ENCODE data around the gene FGA. TPM values are rescaled to one million over a fixed set of nuclear protein-coding genes. Genes with fewer than 3 reads are reported as not detected.

The FGA gene
- total and polyA plus RNA-seq, 2 of the 8 experiments (the other 6 are each of a cell fraction or from before 2014, with no cell fraction given) = not detected

- no peak for DNase-seq (ENCODE audit: low read depth in 1 of 2, low spot score in 2 of 2)
- Histone ChIP-seq H3K27ac (ENCODE audit: low read depth, low read length) (no peak overlapping the region), H3K79me2 (ENCODE audit: control insufficient read depth in 1 of 2, insufficient read depth in 2 of 2, low read length in 2 of 2) (no peaks in the 10 kb centered on the region), H3K14ac (ENCODE audit: insufficient read length) (no peak overlapping the region), H2BK15ac (ENCODE audit: low read length) (no peak overlapping the region), H2BK12ac (ENCODE audit: low read depth, low read length) (no peak overlapping the region), H3K9me3 (ENCODE audit: insufficient read depth in 2 of 2, low read depth in 1 of 2, low read length in 1 of 2) (no peaks in the 10 kb centered on the region), H2BK20ac (ENCODE audit: low read length) (no peak overlapping the region), H3K4ac (replicated peaks; ENCODE audit: insufficient read length, low read depth, low read length) (no peak overlapping the region), H2BK5ac (ENCODE audit: low read depth, low read length) (no peak overlapping the region), H3K56ac (replicated peaks; ENCODE audit: insufficient read length, low read depth, low read length) (no peak overlapping the region), H3K4me2 (ENCODE audit: insufficient read depth in 1 of 2, low read depth in 2 of 2, low read length in 2 of 2) (no peak overlapping the region), H4K5ac (ENCODE audit: insufficient read length, low read depth, low read length) (no peak overlapping the region), H2AFZ (ENCODE audit: low read length) (no peak overlapping the region), H3K18ac (ENCODE audit: extremely low read depth, low read length) (no peak overlapping the region), H4K20me1 (replicated peaks in 1 of 2; ENCODE audit: control insufficient read depth in 1 of 2, insufficient read depth in 2 of 2, low read length in 2 of 2) (no peaks in the 10 kb centered on the region), H4K91ac (replicated peaks; ENCODE audit: insufficient read length, low read length) (no peak overlapping the region), H4K8ac (ENCODE audit: extremely low read depth, insufficient read depth, low read length) (no peak overlapping the region), H3K9ac (replicated peaks in 1 of 4; ENCODE audit: extremely low read depth in 1 of 4, low read depth in 3 of 4, low read length in 3 of 4) (no peak overlapping the region), H2BK120ac (replicated peaks; ENCODE audit: low read depth, low read length) (no peak overlapping the region), H3K4me3 (ENCODE audit: extremely low read depth in 1 of 4, insufficient read depth in 2 of 4, low read depth in 3 of 4, low read length in 4 of 4) (no peak overlapping the region), H2AK5ac (ENCODE audit: low read depth, low read length) (no peak overlapping the region), H3K4me1 (replicated peaks in 1 of 4; ENCODE audit: control insufficient read depth in 3 of 4, insufficient read depth in 4 of 4, low read length in 3 of 4) (no peaks in the 10 kb centered on the region), H3K27me3 (replicated peaks in 1 of 4; ENCODE audit: control insufficient read depth in 3 of 4, extremely low read depth in 1 of 4, insufficient read depth in 3 of 4, low read length in 3 of 4) (no peaks in the 10 kb centered on the region), H3K23me2 (ENCODE audit: low read depth, low read length) (no peaks in the 10 kb centered on the region), H3K79me1 (ENCODE audit: low read depth, low read length) (no peaks in the 10 kb centered on the region), H3K36me3 (ENCODE audit: control insufficient read depth in 2 of 4, insufficient read depth in 4 of 4, low read length in 3 of 4) (no peaks in the 10 kb centered on the region), H3K23ac (ENCODE audit: insufficient read length) (no peak overlapping the region)
- ChIA-PET CTCF (ENCODE audit: partially characterized antibody) (interaction anchor here (0.7 to 6.7 kb wide), 8 partner anchors 9 to 59 kb away, joined by 3 to 47 read pairs (median 4); partner anchors contain the start of gene PLRG1), POLR2A (ENCODE audit: partially characterized antibody) (no interaction called here)
- no peak for FAIRE-seq
- 88% methylated on average over 6 of the region's 6 CpGs; no CpG with 5 or more reads in 1 of the 2 experiments for WGBS, 2 experiments (ENCODE audit: extremely low coverage in 1 of 2, insufficient coverage in 1 of 2, insufficient read length in 1 of 2, insufficient replicate concordance in 2 of 2, low coverage in 1 of 2, low lambda C conversion rate in 2 of 2, missing lambda C conversion rate in 1 of 2)
- TF ChIP-seq EGR1 (IDR thresholded peaks at IDR 0.05; ENCODE audit: borderline replicate concordance, low read depth, low read length) (no peak), JUN (IDR thresholded peaks at IDR 0.05; ENCODE audit: low read depth, low read length) (no peak), SP1 (IDR thresholded peaks at IDR 0.05; ENCODE audit: low read depth, low read length) (no peak), BRCA1 (IDR thresholded peaks at IDR 0.05; ENCODE audit: low read depth, low read length) (no peak), SAP30 (IDR thresholded peaks at IDR 0.05; ENCODE audit: insufficient read depth, insufficient replicate concordance, low read length) (no peak), BCL11A (IDR thresholded peaks at IDR 0.05; ENCODE audit: low read depth in 2 of 2, low read length in 2 of 2) (no peak), JUND (IDR thresholded peaks at IDR 0.05; ENCODE audit: low read length) (no peak), NRF1 (IDR thresholded peaks at IDR 0.05; ENCODE audit: low read depth, low read length) (no peak), NANOG (IDR thresholded peaks at IDR 0.05; ENCODE audit: insufficient read depth, low read depth, low read length, poor library complexity, severe bottlenecking) (no peak), RFX5 (IDR thresholded peaks at IDR 0.05; ENCODE audit: borderline replicate concordance, low read depth, low read length) (no peak), CTBP2 (IDR thresholded peaks at IDR 0.05; ENCODE audit: borderline replicate concordance, insufficient read depth, insufficient read length, low read length) (no peak), HDAC6 (IDR thresholded peaks at IDR 0.05; ENCODE audit: low read depth, low read length) (no peak), TEAD4 (IDR thresholded peaks at IDR 0.05; ENCODE audit: low read depth, low read length) (no peak), MAFK (IDR thresholded peaks at IDR 0.05; ENCODE audit: low read depth, low read length) (no peak)
Measured at GRCh38 chr4:154565704-154566103, 24.8 kb downstream of the FGA start.

All from H1 (cell line).